IPS DF 6.9 (cell line): ENCODE data around the gene LRRC45.
A peak's percentile ranks its signal among the peaks of the same experiment; 100 is the strongest.

ENCODE experiments used
- DNase-seq: peaks from one replicate; pipeline ENCODE4 v3.0.0-alpha.2; 2013; ENCODE audit warnings: low read depth, low spot score
- H3K27ac ChIP-seq: one replicate; pipeline ENCODE4 v1.5.1; 2013; ENCODE audit warnings: low read length, control low read depth
- H3K27me3 ChIP-seq: 2 replicates; pipeline ENCODE4 v1.6.1; 2013; ENCODE audit warnings: mild to moderate bottlenecking, low read length; ENCODE audit not compliant: control insufficient read depth, insufficient read depth
- H3K36me3 ChIP-seq: 2 replicates; pipeline ENCODE4 v1.6.1; 2013; ENCODE audit warnings: low read length; ENCODE audit not compliant: control insufficient read depth, insufficient read depth
- H3K4me1 ChIP-seq: 2 replicates; pipeline ENCODE4 v1.6.1; 2013; ENCODE audit warnings: low read length; ENCODE audit not compliant: control insufficient read depth, insufficient read depth
- H3K4me3 ChIP-seq: 2 replicates; pipeline ENCODE4 v1.5.1; 2013; ENCODE audit warnings: mild to moderate bottlenecking, low read length
- H3K9me3 ChIP-seq: 2 replicates; pipeline ENCODE4 v1.6.1; 2013; ENCODE audit warnings: low read length, inconsistent platforms; ENCODE audit not compliant: control insufficient read depth, insufficient read depth
- WGBS: extraction: QIAGEN DNeasy Blood & Tissue Kit; methylation state at CpG from one replicate; pipeline ENCODE4 v1.1.7; 2013; ENCODE audit warnings: mixed read lengths, missing lambda C conversion rate; ENCODE audit not compliant: insufficient read length, insufficient coverage; 5-methylcytosine and 5-hydroxymethylcytosine counted together

The LRRC45 gene

DNA sequence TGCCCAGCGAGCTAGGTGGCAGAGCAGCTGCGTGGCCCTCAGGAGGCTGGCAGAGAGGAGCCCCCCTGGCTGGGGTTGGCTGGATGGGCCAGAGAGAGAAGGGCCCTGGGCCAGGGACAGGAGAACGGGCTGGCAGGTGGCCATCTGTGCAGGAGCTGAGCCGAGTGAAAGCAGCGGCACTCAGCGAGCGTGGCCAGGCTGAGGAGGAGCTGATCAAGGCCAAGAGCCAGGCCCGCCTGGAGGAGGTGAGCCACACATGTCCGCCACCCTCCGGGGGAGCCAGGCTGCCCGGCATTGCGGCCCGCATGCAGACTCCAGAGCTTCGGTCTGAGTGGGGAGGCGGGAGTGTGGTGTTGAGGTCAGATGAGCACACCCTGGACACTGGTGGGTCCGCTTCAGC is 6.3 kb downstream of the LRRC45 start:
- Histone ChIP-seq H3K27me3 (no peaks in the 10 kb centered on the region), H3K36me3 (peaks cover 2% of the 10 kb centered on the region; the same call in 1 of the 2 replicates), H3K4me1 (peaks cover 4% of the 10 kb centered on the region; the same call in 1 of the 2 replicates), H3K27ac (no peak overlapping the region), H3K4me3 (no peak overlapping the region), H3K9me3 (no peaks in the 10 kb centered on the region)
- WGBS: no CpG with 5 or more reads among the region's 16 CpGs
- DNase-seq: no peak

DNA sequence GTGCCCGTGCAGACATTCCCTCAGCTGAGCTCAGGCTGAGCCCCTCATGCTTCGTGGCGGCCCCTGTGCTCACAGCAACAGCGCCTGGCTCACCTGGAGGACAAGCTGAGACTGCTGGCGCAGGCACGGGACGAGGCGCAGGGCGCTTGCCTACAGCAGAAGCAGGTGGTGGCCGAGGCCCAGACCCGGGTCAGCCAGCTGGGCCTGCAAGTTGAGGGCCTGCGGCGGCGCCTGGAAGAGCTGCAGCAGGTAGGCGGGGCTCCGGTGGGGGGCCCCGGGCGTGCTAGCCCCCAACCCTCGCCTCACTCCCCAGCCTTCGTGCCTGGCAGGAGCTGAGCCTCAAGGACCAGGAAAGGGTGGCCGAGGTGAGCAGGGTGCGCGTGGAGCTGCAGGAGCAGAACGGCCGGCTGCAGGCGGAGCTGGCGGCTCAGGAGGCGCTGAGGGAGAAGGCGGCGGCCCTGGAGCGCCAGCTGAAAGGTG is 6.9 kb downstream of the LRRC45 start:
- Histone ChIP-seq H3K4me3 (no peak overlapping the region), H3K4me1 (peaks cover 5% of the 10 kb centered on the region; the same call in 1 of the 2 replicates)
- no CpG with 5 or more reads among the region's 31 CpGs for WGBS

DNA sequence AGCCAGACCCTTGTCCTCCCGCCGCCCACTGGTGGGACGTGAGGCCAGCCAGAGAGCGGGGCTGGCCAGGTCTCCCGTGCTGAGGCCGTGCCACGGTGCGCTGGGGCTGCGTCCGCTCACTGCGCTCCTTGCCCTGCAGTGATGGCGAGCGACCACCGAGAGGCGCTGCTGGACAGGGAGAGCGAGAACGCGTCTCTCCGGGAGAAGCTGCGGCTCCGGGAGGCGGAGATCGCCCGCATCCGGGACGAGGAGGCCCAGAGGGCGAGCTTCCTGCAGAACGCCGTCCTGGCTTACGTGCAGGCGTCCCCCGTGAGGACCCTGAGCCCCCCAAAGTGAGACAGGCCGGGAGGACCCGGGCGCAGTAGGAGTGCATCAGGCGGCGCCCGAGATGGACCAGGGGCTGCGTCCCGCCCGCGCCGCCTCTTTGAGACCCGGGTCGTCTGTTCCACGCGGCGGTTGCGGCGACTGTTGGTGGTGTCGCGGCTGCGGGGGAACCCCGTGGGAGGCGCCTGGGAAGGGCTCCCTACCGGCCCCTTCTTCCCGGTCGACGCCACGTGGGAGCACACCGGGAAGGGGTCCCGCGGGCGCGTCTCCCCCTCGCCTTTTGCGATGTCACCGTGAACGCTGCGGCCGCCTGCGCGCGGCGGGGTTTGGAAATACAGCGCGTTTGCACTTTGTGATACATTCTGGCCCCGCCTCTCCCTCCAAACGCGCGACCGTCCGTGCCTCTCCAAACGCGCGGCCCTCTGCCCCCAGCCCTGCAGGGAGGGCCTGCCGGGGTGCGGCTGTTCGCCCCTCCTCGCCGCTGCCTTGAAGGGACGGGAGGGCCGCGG is 7.6 kb downstream of the LRRC45 start:
- peaks cover 5% of the 10 kb centered on the region; the same call in 1 of the 2 replicates for H3K4me1 ChIP-seq
- DNase-seq: no peak
- no peaks in the 10 kb centered on the region for H3K9me3 ChIP-seq
- H3K4me3 ChIP-seq: peak overlapping the region; percentile 53; the same call in 1 of the 2 replicates
- H3K27me3 ChIP-seq: no peaks in the 10 kb centered on the region
- no peak overlapping the region for H3K27ac ChIP-seq
- peaks cover 2% of the 10 kb centered on the region; the same call in 1 of the 2 replicates for H3K36me3 ChIP-seq
- WGBS: no CpG with 5 or more reads among the region's 94 CpGs

More for the DNA sequence above, 6.9 kb downstream of the LRRC45 start:
- no peaks in the 10 kb centered on the region for H3K9me3 ChIP-seq
- H3K36me3 ChIP-seq: peaks cover 2% of the 10 kb centered on the region; the same call in 1 of the 2 replicates
- no peak for DNase-seq
- no peaks in the 10 kb centered on the region for H3K27me3 ChIP-seq
- no peak overlapping the region for H3K27ac ChIP-seq

DNA sequence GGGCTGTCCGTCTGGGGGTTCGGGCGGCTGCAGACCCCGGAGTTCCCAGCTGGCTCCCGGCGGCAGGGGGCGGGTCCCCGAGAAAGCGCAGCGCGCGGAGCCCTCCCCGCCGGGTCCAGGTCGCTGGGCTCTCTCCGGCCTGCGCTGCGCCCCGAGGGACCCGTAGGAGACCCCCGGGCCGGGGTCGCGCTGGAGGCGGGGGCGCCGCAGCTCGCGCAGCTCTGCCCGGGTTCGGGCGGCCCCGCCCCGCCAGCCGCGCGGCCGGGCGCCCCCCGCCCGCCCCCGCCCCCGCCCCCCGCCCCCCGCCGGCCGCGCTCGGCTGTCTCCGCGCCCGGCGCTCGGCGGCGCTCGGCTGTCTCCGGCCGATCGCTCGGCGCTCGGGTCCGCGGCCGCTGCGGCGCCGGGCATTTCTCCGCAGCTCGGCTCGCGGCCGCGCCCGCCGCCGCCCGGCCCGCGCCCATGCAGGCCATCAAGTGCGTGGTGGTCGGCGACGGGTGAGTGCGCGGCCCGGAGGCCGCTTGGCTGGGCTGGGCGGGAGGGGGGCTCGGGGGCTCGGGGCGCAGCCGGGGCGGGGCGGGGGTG is 8.3 kb downstream of the LRRC45 start, which contains the start of gene RAC3:
Gene RAC3, plus strand, starts transcription at position 376 of the 582 bp plus-strand sequence. Its CDS starts 84 bp downstream, at position 460.
- H3K27me3 ChIP-seq: no peaks in the 10 kb centered on the region
- no peaks in the 10 kb centered on the region for H3K9me3 ChIP-seq
- DNase-seq: no peak
- peaks cover 2% of the 10 kb centered on the region; the same call in 1 of the 2 replicates for H3K36me3 ChIP-seq
- peaks cover 5% of the 10 kb centered on the region; the same call in 1 of the 2 replicates for H3K4me1 ChIP-seq
- WGBS: no CpG with 5 or more reads among the region's 96 CpGs
- H3K27ac ChIP-seq: no peak within 1 kb of the TSS
- H3K4me3 ChIP-seq: peak within 1 kb of the TSS; percentile 65

GRCh38 chr17:82031885-82032627 is 9.0 kb downstream of the LRRC45 start:
- no peaks in the 10 kb centered on the region for H3K9me3 ChIP-seq
- no peak overlapping the region for H3K27ac ChIP-seq
- H3K4me1 ChIP-seq: peaks cover 5% of the 10 kb centered on the region; the same call in 1 of the 2 replicates
- peaks cover 2% of the 10 kb centered on the region; the same call in 1 of the 2 replicates for H3K36me3 ChIP-seq
- no peaks in the 10 kb centered on the region for H3K27me3 ChIP-seq
- WGBS: no CpG with 5 or more reads among the region's 59 CpGs
- DNase-seq: no peak
- peak overlapping the region; percentile 65 for H3K4me3 ChIP-seq

GRCh38 chr17:82033359-82034085 is 10.4 kb downstream of the LRRC45 start:
- Histone ChIP-seq H3K4me3 (no peak overlapping the region), H3K27me3 (no peaks in the 10 kb centered on the region), H3K36me3 (0 out of 2 replicates have a peak, but pooled peaks cover 2% of the 10 kb centered on the region), H3K27ac (no peak overlapping the region), H3K9me3 (no peaks in the 10 kb centered on the region), H3K4me1 (peaks cover 5% of the 10 kb centered on the region; the same call in 1 of the 2 replicates)
- DNase-seq: no peak
- WGBS: no CpG with 5 or more reads among the region's 38 CpGs

DNA sequence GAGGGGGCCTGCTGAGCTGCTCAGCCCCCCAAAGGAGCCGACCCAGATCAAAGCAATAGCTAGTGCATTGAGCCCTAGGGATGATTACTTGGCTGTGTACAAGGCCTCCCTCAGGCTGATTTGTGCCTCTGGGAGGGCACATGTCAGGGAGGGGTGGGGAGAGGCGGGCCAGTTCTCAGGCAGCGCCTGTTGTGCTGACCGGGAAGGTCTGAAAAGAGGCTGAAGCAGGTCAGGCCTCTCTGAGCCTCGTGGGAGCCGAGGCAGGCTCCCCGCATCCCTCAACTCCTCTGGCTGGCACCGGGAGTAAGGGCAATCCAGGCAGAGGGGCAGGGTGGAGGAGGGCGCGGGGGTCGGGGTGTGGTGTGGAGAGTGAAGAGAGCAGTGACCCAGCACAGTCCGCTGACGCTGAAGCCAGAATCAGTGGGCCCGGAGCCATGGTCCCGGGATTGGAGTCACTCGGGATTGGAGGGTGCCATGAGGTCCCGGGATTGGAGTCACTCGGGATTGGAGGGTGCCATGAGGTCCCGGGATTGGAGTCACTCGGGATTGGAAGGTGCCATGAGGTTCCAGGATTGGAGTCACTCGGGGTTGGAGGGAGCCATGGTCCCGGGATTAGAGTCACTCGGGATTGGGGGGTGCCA is 11.4 kb downstream of the LRRC45 start:
- no CpG with 5 or more reads among the region's 23 CpGs for WGBS
- no peak for DNase-seq
- H3K4me3 ChIP-seq: no peak overlapping the region
- no peaks in the 10 kb centered on the region for H3K36me3 ChIP-seq
- peaks cover 5% of the 10 kb centered on the region; the same call in 1 of the 2 replicates for H3K4me1 ChIP-seq
- H3K9me3 ChIP-seq: no peaks in the 10 kb centered on the region
- no peak overlapping the region for H3K27ac ChIP-seq
- no peaks in the 10 kb centered on the region for H3K27me3 ChIP-seq

DNA sequence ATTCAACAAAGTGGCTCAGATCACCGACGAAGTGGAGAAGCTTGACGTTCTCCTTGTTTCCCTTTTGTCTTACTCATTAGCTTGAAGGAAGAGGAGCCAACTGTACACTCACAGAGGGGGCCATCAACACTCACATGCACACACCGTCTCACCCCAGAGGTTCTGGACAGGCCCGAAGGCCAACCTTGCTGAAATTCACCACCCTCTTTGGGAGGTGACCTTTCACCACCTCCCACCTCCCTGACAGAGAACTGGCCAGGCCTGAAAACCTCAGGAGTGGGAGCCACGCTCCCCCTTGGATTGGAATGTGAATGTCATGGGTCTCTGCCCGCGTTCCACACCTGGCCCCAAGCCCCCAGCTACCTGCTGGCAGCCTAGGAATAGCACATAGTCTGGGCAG is 12.4 kb downstream of the LRRC45 start:
- peaks cover 5% of the 10 kb centered on the region; the same call in 1 of the 2 replicates for H3K4me1 ChIP-seq
- DNase-seq: no peak
- H3K36me3 ChIP-seq: no peaks in the 10 kb centered on the region
- no peaks in the 10 kb centered on the region for H3K27me3 ChIP-seq
- H3K27ac ChIP-seq: no peak overlapping the region
- no peak overlapping the region for H3K4me3 ChIP-seq
- WGBS: no CpG with 5 or more reads among the region's 8 CpGs
- H3K9me3 ChIP-seq: no peaks in the 10 kb centered on the region

GRCh38 chr17:82035956-82036633 is 13.0 kb downstream of the LRRC45 start:
- H3K36me3 ChIP-seq: no peaks in the 10 kb centered on the region
- DNase-seq: no peak
- no CpG with 5 or more reads among the region's 20 CpGs for WGBS
- no peaks in the 10 kb centered on the region for H3K9me3 ChIP-seq
- H3K27me3 ChIP-seq: no peaks in the 10 kb centered on the region
- no peak overlapping the region for H3K27ac ChIP-seq
- H3K4me1 ChIP-seq: peaks cover 5% of the 10 kb centered on the region; the same call in 1 of the 2 replicates
- no peak overlapping the region for H3K4me3 ChIP-seq
